OCI-LY1 (cell line): ENCODE measurements around the gene CD248.

Experiments
- CTCF ChIP-seq: fragments of 200-600 bp; sonication (generic), shearing (Covaris generic); IDR thresholded peaks from 2 replicates; pipeline ENCODE4 v1.5.1; 2017; ENCODE audit warnings: mild to moderate bottlenecking, antibody characterized with exemption, low read length, moderate library complexity, mixed read lengths
- EZH2 ChIP-seq: fragments of 200-600 bp; sonication (generic), shearing (Covaris generic); IDR thresholded peaks from 2 replicates; pipeline ENCODE4 v1.8.0; 2017; ENCODE audit warnings: borderline replicate concordance, mixed run types, mild to moderate bottlenecking, antibody characterized with exemption, low read length, moderate library complexity, mixed read lengths

DNA sequence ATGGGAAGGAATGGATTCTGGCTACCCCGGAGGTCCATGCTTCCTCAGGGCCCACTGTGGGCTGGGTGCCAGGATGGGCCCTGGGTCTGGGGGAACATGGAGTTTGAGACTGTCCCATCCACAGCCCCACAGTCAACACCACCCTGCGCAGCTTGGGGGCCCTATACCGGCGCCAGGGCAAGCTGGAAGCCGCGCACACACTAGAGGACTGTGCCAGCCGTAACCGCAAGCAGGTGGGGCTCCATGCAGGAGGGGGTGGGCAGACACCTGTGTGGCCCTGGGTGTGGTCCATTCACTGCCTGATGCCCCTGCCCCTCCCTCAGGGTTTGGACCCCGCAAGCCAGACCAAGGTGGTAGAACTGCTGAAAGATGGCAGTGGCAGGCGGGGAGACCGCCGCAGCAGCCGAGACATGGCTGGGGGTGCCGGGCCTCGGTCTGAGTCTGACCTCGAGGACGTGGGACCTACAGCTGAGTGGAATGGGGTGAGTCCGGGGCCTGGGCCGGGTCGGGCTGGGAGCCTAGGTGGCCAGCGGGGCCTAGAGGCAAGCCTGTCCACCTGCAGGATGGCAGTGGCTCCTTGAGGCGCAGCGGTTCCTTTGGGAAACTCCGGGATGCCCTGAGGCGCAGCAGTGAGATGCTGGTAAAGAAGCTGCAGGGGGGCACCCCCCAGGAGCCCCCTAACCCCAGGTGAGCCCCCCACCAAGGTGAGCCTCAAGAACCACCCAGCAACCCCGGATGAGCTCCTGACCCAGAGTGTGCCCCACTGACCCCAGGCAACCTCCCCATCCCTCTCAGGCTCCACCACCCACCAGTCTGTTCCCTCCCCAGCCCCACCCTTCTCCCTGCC lies 51.1 kb downstream of the CD248 start:
- no peak for TF ChIP-seq CTCF
- TF ChIP-seq EZH2: no peak
